Hematopoietic multipotent progenitor cell (in vitro differentiated cells): Measurements from ENCODE around the gene EIPR1. TPM values are rescaled to one million over a fixed set of nuclear protein-coding genes. Genes with fewer than 3 reads are reported as not detected.

ENCODE experiments used
- DNase-seq, 3 donors: peaks; one replicate each; pipeline ENCODE4 v3.0.0-alpha.2; 2011 to 2015; ENCODE audit warnings: low read depth in 2 of 3, low spot score in 2 of 3
- total RNA-seq: library from RNA; depleted of rRNA; stranded (reverse); fragments of >200 nt; gene quantifications from one replicate; pipeline ENCODE4 v1.2.3, GENCODE V29; 2012

Gene EIPR1
- total RNA-seq, 1 donor = 45.8 TPM

DNA sequence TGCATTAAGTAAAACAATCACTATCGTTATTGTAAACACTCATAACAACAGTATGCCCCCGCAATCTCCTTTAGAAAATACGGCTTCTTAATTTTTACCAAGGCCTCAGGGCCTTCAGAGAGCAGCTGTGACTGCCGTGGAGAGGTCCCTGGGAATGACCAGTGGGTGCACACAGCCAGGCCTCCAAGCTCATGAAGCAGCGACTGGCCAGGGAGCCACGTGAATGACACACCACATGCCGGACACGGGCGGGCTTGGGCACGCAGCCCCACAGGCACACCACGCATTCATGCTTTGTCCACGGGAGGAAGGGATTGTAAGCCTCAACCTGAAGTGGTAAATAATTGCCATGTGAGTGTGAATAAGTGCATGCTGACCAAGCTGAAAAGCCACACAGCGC, 121.0 kb downstream of the EIPR1 start:
- no peak for DNase-seq

DNA sequence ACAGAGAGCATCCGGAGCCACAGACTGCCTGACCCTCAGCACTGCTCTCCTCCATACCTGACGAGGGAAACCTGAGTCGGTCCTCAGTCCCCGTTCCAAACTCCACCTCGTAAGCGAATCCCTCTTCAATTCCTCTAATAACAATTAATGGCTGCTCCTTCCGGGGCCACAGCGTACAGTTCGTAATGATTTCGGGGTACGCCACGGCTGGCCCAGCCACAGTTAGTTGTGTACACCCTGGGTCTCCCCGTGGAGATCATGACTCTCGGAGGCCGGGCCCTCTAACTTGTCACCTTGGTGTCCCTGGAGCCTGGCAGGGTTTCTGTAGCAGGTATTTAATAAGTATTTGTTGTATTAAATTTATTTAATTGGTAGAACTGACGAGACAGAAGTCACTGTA, 121.5 kb downstream of the EIPR1 start:
- no peak for DNase-seq

DNA sequence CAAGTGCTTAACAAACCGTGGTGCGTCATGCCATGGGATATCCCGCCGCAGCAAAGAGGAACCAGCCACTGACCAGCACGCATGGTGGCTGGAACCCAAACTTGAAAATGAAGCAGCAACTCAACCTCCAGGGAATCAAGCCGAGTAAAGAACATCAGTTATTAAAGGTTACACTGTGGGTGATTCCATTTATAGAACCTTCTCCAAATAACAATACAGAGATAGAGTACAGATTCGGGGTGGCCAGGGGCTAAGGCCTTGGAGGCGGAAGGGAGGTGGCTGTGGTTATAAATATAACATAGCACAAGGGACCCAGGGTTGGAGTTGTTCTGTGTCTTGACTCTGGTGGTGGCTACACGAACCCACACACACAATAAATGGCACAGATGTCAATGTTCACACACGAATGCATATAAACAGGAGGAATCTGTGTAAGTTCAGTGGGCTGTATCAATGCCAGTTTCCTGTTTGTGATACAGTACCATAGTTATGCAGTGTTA, 123.1 kb downstream of the EIPR1 start:
- DNase-seq = no peak

DNA sequence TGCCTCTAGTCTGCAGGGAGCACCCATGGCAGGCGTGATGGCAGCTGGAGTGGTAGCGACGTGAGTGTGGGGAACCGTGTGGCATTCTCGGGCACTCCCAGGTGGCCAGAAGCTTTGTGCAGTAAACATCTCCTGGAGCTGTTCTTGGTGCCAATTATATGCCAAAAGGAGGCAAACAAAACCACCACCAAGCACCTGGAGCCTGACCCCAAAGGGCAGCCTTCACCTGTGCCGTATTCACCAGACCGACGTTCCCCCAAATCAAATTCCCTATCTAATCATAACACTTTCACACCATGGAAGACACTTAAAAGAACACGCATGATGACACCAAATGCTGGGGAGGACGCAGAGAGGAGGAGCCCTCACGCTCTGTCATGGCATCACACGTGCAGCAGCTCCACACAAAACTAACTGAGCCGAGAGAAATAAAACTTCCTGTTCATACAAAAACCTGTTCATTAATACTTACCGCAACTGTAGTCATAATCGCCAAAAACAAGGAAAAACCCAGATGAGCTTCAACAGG, 123.6 kb downstream of the EIPR1 start:
- DNase-seq = no peak

DNA sequence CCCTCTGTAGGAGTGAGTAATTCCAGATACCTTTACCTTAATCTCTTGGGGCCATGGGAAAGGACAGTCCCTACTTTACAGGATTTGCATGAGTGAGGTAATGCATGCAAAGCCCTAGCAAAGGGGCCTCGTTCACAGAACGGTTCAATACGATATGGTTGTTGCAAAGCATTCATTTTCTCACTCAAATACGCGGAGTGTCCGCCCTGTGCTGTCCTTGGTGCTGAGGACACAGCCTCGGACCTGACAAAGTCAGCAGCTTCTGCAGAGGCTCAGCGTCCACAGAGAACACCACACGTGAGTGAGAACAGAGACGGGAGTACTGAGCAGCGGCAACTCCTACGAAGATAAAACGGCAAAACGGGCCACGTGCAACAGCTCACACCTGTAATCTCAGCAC, 125.7 kb downstream of the EIPR1 start:
- DNase-seq = no peak

DNA sequence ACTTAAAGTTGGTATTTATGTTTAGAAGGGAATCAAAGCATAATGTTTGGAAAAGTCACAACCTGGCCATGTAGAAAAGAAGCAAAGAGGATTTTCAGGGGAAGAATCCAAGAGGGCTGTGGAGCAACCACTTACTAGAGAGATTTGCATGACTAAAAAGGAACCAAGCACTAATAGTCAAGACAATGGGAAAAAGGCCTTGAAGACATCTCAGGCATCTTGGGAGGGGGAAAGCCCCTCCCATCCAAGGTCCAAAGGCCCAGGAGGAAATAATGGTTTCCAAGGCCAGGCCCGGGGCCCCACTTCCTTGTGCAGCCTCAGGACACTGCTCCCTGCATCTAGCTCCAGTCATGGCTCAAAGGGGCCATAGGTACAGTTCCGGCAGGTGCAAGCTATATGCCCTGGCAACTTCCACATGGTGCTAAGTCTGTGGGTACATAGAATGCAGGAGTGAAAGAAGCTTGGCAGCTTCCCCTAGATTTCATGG, 128.1 kb downstream of the EIPR1 start:
- no peak for DNase-seq

DNA sequence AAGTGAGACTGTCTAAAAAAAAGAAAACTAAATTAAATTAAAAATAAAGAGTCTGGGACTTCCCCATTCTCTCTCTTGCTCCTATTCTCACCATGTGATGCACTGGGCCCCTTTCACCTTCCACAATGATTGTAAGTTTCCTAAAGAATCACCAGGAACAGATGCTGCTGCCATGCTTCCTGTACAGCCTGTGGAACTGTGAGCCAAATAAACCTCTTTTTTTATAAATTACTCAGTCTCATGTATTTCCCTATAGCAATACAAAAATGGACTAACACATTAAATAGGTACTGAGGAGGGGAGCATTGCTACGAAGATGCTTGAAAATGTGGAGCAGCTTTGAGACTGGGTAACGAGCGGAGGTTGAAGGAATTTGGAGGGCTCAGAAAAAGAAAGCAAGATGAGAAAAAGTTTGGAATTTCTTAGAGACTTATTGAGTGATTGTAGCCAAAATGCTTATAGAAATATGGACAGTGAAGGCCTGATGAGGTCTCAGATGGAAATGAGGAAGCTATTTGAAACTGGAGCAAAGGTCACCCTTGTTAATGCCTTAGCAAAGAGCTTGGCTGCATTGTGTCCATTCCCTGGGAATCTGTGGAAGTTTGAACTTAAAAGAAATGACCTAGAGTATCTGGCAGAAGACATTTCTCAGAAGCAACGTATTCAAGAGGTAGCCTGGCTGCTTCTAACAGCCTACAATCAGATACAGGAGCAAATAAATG, 128.7 kb downstream of the EIPR1 start:
- no peak for DNase-seq

DNA sequence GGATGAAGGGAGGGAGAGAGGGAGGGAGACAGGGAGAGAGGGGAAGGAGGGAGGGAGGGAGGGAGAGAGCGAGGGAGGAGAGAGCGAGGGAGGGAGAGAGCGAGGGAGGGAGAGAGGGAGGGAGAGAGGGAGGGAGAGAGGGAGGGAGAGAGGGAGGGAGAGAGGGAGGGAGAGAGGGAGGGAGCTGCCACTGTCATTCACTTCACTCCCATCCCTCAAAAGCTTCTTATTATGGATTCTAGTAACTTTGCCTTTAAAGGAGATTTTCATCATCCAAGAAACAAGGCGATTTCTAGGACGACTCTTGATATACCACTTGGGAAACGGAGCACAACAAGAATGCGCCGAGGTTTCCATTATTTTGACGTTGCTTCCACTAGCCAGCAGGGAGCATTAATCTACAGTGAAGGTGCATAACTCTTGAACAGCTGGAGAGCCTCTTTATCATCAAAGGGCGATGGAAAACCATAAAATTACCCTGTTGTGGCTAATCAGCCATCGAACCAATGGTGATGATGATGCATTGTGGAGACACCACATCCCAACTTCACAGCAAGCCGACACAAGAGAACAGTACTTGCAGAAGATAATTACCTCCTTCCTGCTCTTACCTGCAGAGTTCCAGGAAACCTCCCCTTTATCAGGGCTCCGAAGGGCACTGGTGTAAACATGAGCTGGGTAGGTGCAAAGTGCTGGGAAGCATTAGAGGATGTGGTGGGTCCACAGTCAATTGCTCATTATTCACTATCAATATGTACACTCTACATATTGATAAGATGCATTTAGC, 130.5 kb downstream of the EIPR1 start:
- no peak for DNase-seq

DNA sequence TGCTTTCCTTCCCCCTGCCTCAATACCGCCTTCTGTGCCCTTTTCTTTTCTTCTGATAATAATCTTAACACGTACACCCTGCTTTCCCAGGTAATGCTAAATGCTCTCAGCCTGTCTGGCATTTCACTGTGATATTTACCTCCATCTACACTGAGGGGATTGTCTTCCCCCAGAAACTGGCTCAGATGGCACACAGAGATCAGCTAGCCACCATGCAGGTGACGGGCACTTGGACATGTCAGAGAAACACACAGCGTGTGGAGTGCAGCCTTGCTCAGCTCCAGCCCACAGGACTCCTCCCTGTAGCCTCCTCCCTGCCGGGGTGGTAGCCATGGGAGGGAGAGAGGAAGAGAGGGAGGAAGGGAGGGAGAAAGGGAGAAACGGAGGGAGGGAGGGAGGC, 131.2 kb downstream of the EIPR1 start:
- no peak for DNase-seq

DNA sequence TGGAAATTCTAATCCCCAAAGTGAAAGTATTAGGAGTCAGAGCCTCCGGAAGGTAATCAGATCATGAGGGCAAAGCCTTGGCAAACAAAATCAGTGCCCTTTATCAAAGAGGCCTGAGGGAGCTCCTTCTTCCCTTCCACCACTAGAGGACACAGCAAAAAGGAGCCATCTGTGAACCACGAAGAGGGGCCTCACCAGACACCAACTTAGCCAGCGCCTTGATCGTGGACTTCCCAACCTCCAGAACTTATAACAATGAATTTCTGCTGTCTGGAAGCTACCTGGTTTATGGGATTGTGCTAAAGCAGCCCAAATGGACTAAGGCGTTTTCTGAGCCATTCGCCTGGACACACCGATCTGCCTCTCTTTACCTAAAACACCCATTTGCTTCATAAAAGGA, 133.1 kb downstream of the EIPR1 start:
- no peak for DNase-seq

DNA sequence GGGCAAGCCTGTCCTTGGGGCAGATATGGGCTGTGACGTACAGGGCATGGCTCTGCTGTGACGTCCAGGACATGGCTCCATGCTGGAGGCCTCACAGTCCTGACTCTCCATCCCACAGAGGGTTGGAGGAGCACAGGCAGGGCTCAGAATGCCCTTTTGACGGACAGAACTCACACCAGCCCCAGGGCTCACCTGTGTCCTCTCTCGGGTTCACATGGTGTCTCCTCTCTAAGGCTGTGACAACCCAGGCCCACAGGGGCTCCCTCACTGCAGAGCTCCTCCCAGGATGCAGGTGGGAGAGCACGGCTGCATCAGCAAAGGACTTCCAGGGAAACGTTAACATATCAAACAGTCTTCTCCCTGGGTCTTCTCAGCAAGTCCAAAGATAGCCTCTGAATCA, 133.8 kb downstream of the EIPR1 start:
- DNase-seq = no peak

DNA sequence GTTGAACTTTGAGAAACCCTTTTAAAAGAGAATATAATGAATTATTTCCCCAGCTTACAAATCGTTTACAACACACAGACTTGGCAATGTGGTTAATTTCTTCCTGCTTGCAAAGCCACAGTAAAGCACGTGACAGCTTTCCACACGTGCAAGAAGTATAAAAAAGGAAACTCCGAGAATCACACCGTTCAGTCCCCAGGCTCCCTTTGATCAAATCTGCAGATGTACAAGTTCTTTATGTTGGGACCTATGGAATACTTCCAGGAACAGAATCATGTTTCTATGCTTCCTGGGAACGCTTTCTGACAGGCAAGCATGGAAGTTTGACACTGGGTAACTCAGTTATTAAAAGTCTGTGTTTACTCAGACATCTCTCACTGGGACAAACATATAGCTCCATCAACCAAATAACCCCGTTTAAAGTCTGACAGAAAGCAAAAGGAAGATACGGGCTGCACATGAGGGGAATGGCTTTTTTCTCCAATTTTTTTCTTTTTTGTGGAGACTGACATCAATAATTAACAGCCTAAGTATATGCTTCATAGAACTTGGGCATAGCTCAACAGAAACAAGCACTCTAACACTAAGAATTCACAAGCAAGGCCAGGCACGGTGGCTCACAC, 134.8 kb downstream of the EIPR1 start:
- peak; percentile 36 to 76 (median 61) for DNase-seq

DNA sequence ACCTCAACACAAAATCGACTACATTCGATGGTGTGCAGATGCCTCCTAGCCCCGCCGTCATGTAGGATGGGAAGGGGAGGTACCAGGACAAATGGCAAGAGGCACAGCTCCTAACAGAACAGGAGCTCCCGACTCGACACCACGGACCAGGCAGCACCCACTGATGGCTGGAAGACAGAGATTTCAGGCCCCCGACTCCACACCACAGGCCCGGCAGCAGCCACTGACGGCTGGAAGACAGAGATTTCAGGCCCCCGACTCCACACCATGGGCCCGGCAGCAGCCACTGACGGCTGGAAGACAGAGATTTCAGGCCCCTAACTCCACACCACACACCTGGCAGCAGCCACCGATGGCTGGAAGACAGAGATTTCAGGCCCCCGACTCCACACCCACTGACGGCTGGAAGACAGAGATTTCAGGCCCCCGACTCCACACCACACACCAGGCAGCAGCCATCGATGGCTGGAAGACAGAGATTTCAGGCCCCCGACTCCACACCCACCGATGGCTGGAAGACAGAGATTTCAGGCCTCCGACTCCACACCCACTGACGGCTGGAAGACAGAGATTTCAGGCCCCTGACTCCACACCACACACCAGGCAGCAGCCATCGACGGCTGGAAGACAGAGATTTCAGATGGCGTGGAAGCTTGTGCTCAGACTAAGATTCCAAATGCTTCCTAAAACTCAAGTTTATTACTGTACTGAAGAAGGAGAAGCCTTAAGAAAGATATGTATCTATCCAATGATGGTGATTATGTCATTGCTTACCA, 135.5 kb downstream of the EIPR1 start:
- peak in 1 of 3 donors; percentile 7 for DNase-seq

DNA sequence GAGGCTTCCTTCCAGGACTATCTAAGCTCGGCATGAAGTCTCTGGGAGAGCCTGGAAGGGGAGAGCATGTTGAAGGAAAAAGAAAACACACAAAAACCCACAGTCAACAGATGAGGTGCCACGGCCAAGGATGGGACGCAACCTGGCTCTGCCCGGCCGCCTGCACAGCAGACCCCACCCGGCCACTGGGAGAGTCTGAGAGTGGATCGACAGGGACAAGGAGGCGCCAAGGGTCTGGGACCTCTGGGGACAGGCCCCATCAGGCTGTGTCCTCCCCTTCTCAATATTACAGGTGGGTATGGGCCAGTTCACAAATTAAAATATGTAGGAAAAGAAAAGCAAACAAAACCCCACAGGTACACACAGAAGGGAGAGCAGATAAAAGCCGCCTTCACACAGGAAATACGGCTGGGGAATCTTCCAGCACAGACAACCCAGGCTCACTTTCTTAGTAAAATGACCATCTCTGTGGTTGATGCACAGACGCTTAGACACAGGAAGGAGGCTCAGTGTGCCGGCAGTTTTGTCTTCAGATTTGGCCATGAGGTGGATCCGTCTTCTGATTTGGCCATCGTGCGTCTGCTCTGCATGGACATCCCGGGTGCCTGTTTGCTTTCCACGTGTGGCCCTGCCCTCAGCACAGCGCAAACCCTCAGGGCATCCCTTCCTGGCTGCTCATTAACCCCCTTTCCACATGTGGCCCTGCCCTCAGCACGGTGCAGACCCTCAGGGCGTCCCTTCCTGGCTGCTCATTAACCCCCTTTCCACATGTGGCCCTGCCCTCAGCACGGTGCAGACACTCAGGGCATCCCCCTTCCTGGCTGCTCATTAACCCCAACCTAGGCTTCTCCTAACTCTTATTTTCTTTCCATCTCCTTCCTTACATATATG, 138.4 kb downstream of the EIPR1 start:
- no peak for DNase-seq

DNA sequence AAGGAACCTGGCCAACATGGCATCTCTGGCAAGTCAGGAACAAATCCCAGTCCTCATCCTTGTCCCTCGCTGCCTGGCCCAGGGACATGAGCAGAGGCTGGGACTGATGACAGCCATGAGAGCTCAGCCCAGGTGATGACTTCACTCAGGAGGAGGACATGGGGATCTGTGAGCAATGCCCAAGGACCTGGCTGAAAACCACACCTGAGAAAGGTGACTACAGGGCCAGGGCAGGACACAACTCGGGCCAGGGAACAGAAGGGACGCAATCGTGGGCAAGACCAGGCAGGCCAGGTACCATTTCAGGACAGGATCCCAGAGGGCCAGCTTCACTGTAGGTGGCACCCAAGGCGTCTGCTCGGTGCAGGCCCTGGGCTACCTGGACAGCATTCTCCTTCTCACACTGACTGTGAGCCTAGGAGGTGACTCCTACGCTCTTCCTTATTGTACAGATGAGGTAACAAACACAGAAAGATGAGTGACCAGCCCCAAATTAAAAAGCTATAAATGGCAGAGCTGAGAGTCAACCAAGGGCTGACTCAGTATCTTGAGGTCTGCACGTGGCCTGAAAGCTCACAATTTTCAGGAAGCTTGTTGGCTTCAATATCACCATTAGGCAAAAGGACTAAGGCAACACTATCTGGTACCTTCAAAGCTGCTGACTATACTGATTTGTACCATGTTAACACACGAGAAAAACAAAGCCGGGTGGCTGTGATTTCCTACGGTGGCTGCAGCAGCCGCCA, 141.1 kb downstream of the EIPR1 start:
- no peak for DNase-seq

DNA sequence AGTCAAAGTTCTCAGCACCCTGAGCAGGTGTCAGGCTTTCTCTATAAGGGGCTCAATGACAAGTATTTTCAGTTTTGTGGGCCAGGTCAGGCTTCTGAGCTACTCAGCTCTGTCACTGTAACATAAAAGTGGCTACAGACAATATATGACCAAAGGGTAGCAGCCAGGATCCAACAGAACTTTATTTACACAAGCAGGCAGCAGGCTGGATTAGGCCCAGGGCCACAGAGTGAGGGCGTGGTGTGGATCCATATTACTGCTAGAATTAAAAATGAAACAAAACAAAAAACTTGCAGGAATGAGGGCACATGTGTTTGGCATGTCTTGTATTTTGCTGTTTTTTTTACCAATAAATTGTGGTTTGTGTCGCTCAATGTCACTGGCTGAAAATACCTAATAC, 143.7 kb downstream of the EIPR1 start:
- no peak for DNase-seq

DNA sequence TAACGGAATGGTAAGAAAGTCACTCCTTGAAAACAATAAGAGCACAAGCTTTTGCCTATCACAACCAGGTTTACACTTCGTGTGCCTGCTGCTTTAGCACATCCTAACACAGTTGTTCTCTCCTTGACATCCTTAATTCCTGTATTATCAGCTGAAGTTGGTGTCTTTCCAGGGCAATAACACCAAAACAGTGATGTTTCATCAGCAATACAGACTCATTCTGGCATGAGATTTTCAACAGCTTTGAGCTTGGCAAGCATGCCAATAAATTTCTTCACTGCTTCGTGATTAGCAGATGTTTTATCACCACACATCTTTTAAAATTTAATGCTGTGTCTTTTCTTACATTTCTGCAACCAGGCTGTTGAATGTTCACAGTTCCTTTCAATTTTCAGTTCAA, 148.4 kb downstream of the EIPR1 start:
- no peak for DNase-seq

DNA sequence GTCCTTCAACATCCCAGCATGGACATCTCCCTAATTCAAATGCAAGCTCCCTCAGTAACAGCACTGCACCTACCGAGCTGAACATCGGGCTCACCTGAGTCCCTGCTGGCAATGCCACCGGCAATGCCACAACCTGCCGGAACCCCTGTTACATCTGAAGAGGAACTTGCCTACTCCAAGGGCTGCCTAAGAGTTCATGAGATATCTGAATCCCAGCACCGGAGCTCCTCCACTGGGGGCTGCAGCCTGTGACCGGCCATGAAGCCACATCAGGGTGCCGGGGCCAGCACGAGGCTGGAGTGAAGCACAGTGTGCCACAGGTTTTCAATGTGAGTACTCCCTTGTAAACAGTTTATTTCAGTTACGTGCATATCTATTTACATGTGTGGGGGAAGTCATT, 152.9 kb downstream of the EIPR1 start:
- DNase-seq = no peak
